Psoas muscle (tissue), 8 donors: ENCODE measurements around the gene MAP4K4. TPM values are rescaled to one million over a fixed set of nuclear protein-coding genes. Genes with fewer than 3 reads are reported as not detected.

Experiments used
- ATAC-seq, 4 donors: fragments of 200-7000 bp; cut with Tn5 transposase; one replicate each; pipeline ENCODE4 v1.9.1; 2020; ENCODE audit warnings: moderate library complexity in 3 of 4, mild to moderate bottlenecking in 2 of 4
- DNase-seq, 2 donors: peaks; one replicate each; pipeline ENCODE4 v3.0.0-alpha.2; 2020
- H3K27ac ChIP-seq: fragments of 200-600 bp; one replicate; pipeline ENCODE4 v1.8.0; 2022
- H3K27me3 ChIP-seq, 3 donors: fragments of 200-600 bp in 1 of 3; one replicate each; pipeline versions ENCODE4 v1.6.1 to v1.8.0; 2013 to 2022; ENCODE audit warnings: low read length in 2 of 3, mild to moderate bottlenecking in 2 of 3, moderate library complexity in 1 of 3; ENCODE audit not compliant: insufficient read depth in 3 of 3
- H3K36me3 ChIP-seq, 2 donors: fragments of 200-600 bp in 1 of 2; one replicate each; pipeline versions ENCODE4 v1.6.1 to v1.8.0; 2013 to 2022; ENCODE audit warnings: low read depth in 1 of 2, mild to moderate bottlenecking in 1 of 2, moderate library complexity in 1 of 2; ENCODE audit not compliant: insufficient read depth in 1 of 2
- H3K4me1 ChIP-seq: fragments of 200-600 bp; one replicate; pipeline ENCODE4 v1.8.0; 2022
- H3K4me3 ChIP-seq: fragments of 200-600 bp; one replicate; pipeline ENCODE4 v1.8.0; 2022; ENCODE audit warnings: mild to moderate bottlenecking
- H3K9me3 ChIP-seq: fragments of 200-600 bp; one replicate; pipeline ENCODE4 v1.8.0; 2022
- WGBS, 3 donors: extraction: QIAGEN DNeasy Blood & Tissue Kit; methylation state at CpG; one replicate each; pipeline versions ENCODE4 v1.1.6 to v1.1.7; 2013; 5-methylcytosine and 5-hydroxymethylcytosine counted together
- intact Hi-C, 2 donors: fragments of 100-400 bp; cut with DNase I; formaldehyde crosslinking; loops; one replicate each; pipeline versions ENCODE4 v1.11.0 to v1.14.2; 2022
- polyA plus RNA-seq, 3 donors: library from polyadenylated mRNA; stranded (reverse); fragments of 200-250 nt; gene quantifications; one replicate each; pipeline ENCODE4 v1.2.3, GENCODE V29; 2013
- total RNA-seq, 4 donors: library from RNA; stranded (reverse); fragmentation: NEBNext Ultra II Directional in 2 of 4; extraction: Animal tissue kit (Norgen Biotek cat#: 25700) in 2 of 4; gene quantifications; one replicate each; pipeline versions ENCODE4 v1.2.1 to v1.2.4, GENCODE V29; 2021 to 2023
- TF ChIP-seq, protein P1 (sequence below): fragments of 200-600 bp; IDR thresholded peaks from one replicate; pipeline ENCODE4 v1.8.0; 2022; ENCODE audit warnings: antibody characterized with exemption
- donor health status: healthy with polysubstance abuse.
- donor health status: DM: no; HTN: no; CAD: no; lungs with moderate emphysema.
- donor health status: Bipolar disorder and iron deficiency.
- donor health status: healthy.
- donor health status: DM: yes; HTN: yes; CAD: no.
- donor health status: DM: no; HTN: no; CAD: no.
- donor health status: DM: no; HTN: no; CAD: no.
- donor health status: DM: yes; HTN: yes; CAD: no.

Gene MAP4K4
- total and polyA plus RNA-seq, 7 donors = 20.1 to 99.9 (median 80.4) TPM

GRCh38 chr2:101900375-101900774, 202.9 kb downstream of the MAP4K4 start:
- no peaks in the 10 kb centered on the region for H3K4me1 ChIP-seq
- TF ChIP-seq, protein P1, sequence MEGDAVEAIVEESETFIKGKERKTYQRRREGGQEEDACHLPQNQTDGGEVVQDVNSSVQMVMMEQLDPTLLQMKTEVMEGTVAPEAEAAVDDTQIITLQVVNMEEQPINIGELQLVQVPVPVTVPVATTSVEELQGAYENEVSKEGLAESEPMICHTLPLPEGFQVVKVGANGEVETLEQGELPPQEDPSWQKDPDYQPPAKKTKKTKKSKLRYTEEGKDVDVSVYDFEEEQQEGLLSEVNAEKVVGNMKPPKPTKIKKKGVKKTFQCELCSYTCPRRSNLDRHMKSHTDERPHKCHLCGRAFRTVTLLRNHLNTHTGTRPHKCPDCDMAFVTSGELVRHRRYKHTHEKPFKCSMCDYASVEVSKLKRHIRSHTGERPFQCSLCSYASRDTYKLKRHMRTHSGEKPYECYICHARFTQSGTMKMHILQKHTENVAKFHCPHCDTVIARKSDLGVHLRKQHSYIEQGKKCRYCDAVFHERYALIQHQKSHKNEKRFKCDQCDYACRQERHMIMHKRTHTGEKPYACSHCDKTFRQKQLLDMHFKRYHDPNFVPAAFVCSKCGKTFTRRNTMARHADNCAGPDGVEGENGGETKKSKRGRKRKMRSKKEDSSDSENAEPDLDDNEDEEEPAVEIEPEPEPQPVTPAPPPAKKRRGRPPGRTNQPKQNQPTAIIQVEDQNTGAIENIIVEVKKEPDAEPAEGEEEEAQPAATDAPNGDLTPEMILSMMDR = no peak
- ATAC-seq (no peak), DNase-seq (no peak)
- WGBS, 3 donors = 81 to 88% (median 83%) methylated on average over 9 of the region's 9 CpGs
- H3K36me3 ChIP-seq = no peaks in the 10 kb centered on the region
- no peaks in the 10 kb centered on the region for H3K9me3 ChIP-seq
- intact Hi-C loops = no loop called here
- no peak overlapping the region for H3K27ac ChIP-seq
- H3K27me3 ChIP-seq = no peaks in the 10 kb centered on the region
- no peak overlapping the region for H3K4me3 ChIP-seq

- no peaks in the 10 kb centered on the region for H3K4me1 ChIP-seq
- intact Hi-C loops = no loop called here
- WGBS, 3 donors = 83 to 94% (median 94%) methylated on average over 2 of the region's 2 CpGs
- H3K4me3 ChIP-seq = no peak overlapping the region
- TF ChIP-seq, protein P1 = no peak
- H3K36me3 ChIP-seq = no peaks in the 10 kb centered on the region
- no peak for DNase-seq
- H3K27ac ChIP-seq = no peak overlapping the region
- no peaks in the 10 kb centered on the region for H3K27me3 ChIP-seq
- no peak for ATAC-seq
- no peaks in the 10 kb centered on the region for H3K9me3 ChIP-seq
Measured at GRCh38 chr2:101901241-101901640, 203.7 kb downstream of the MAP4K4 start.

GRCh38 chr2:101902169-101902568, 204.7 kb downstream of the MAP4K4 start:
- no peaks in the 10 kb centered on the region for H3K27me3 ChIP-seq
- WGBS, 3 donors = 93 to 94% (median 94%) methylated on average over 2 of the region's 2 CpGs
- no peaks in the 10 kb centered on the region for H3K4me1 ChIP-seq
- ATAC-seq (no peak), DNase-seq (no peak)
- TF ChIP-seq, protein P1 = no peak
- H3K36me3 ChIP-seq = no peaks in the 10 kb centered on the region
- H3K9me3 ChIP-seq = no peaks in the 10 kb centered on the region
- H3K27ac ChIP-seq = no peak overlapping the region
- intact Hi-C loops = no loop called here
- no peak overlapping the region for H3K4me3 ChIP-seq

DNA sequence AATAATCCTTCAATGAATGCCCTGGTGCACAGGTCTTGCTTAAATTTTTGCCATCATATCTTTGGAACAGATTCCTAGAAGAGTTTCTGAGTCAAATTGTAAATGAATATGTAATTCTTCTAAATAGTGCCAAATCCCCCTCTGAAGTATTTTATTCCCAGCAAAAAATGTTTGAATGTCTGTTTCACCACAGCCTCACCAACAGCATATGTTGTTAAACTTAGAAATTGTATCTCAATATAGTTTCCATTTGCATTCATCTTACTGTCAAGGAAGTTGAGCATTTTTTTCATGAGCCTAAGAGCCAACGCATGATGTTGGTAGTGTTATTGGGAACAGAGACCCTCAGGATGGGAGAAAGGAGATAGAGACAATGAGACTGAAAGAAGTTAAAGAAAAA, 207.4 kb downstream of the MAP4K4 start:
- Histone ChIP-seq H3K36me3 (no peaks in the 10 kb centered on the region), H3K4me1 (no peaks in the 10 kb centered on the region), H3K27me3 (no peaks in the 10 kb centered on the region), H3K9me3 (peaks cover 7% of the 10 kb centered on the region), H3K27ac (no peak overlapping the region), H3K4me3 (no peak overlapping the region)
- intact Hi-C loops = no loop called here
- TF ChIP-seq, protein P1 = no peak
- ATAC-seq = no peak
- WGBS, 3 donors = 89 to 95% (median 94%) methylated on average over 1 of the region's 1 CpG
- no peak for DNase-seq

- H3K4me3 ChIP-seq = no peak overlapping the region
- no peaks in the 10 kb centered on the region for H3K27me3 ChIP-seq
- no peaks in the 10 kb centered on the region for H3K4me1 ChIP-seq
- TF ChIP-seq, protein P1 = no peak
- no peak overlapping the region for H3K27ac ChIP-seq
- DNase-seq (no peak), ATAC-seq (no peak)
- 65 to 66% (median 66%) methylated on average over 9 of the region's 9 CpGs for WGBS, 3 donors
- intact Hi-C loops = no loop called here
- peaks cover 16% of the 10 kb centered on the region for H3K9me3 ChIP-seq
- no peaks in the 10 kb centered on the region for H3K36me3 ChIP-seq
Measured at GRCh38 chr2:101905746-101906336, 208.3 kb downstream of the MAP4K4 start.
